ENCODE data around the gene FIP1L1.

- TF ChIP-seq CTCF (IDR thresholded peaks at IDR 0.05): no peak
- TF ChIP-seq POLR2A (IDR thresholded peaks at IDR 0.05; ENCODE audit: low read depth): no peak
- no peak for TF ChIP-seq EP300 (IDR thresholded peaks at IDR 0.05)
- TF ChIP-seq POLR2AphosphoS5 (IDR thresholded peaks at IDR 0.05): no peak
Observed at GRCh38 chr4:53477636-53478035, 100.2 kb downstream of the FIP1L1 start.

All from esophagus muscularis mucosa (tissue), 4 donors.